ENCODE results near the gene RAB4A.

GRCh38 chr1:229226796-229227195 lies 44.1 kb upstream of the RAB4A start:
- TF ChIP-seq CTCF (conservative IDR thresholded peaks at IDR 0.05; ENCODE audit: low read depth, low read length) (no peak), CHD1 (IDR thresholded peaks at IDR 0.05; ENCODE audit: low read depth, low read length) (no peak), POLR2A (IDR thresholded peaks at IDR 0.05; ENCODE audit: low read depth, low read length) (no peak), RFX5 (IDR thresholded peaks at IDR 0.05; ENCODE audit: low read depth, low read length) (no peak), RAD21 (IDR thresholded peaks at IDR 0.05; ENCODE audit: low read length) (no peak), MXI1 (IDR thresholded peaks at IDR 0.05; ENCODE audit: borderline replicate concordance, low read depth, low read length) (no peak), BHLHE40 (IDR thresholded peaks at IDR 0.05; ENCODE audit: low read depth, low read length) (no peak)

All from IMR-90 (cell line).